Hepatocyte (in vitro differentiated cells): Measurements from ENCODE around the gene GSC. TPM values are rescaled to one million over a fixed set of nuclear protein-coding genes. Genes with fewer than 3 reads are reported as not detected.

Experiments
- DNase-seq: peaks from one replicate; pipeline ENCODE4 v3.0.0-alpha.2; 2016; ENCODE audit warnings: low spot score
- H2AFZ ChIP-seq: fragments of 200-600 bp; sonication (generic); 2 replicates; pipeline ENCODE4 v1.6.0; 2016; ENCODE audit warnings: antibody characterized with exemption, mild to moderate bottlenecking
- H3K27ac ChIP-seq: fragments of 200-600 bp; sonication (generic); 2 replicates; pipeline ENCODE4 v1.5.1; 2016; ENCODE audit warnings: mild to moderate bottlenecking
- H3K27me3 ChIP-seq: fragments of 200-600 bp; sonication (generic); 2 replicates; pipeline ENCODE4 v1.6.1; 2016
- H3K36me3 ChIP-seq: fragments of 200-600 bp; sonication (generic); replicated peaks from 2 replicates; pipeline ENCODE4 v1.5.1; 2016; ENCODE audit warnings: low read depth; ENCODE audit not compliant: insufficient read depth
- H3K4me1 ChIP-seq: fragments of 200-600 bp; sonication (generic); 2 replicates; pipeline ENCODE4 v1.5.1; 2016; ENCODE audit warnings: mild to moderate bottlenecking, moderate library complexity; ENCODE audit not compliant: insufficient read depth
- H3K4me2 ChIP-seq: fragments of 200-600 bp; sonication (generic); 2 replicates; pipeline ENCODE4 v1.6.0; 2016
- H3K4me3 ChIP-seq: fragments of 200-600 bp; sonication (generic); 2 replicates; pipeline ENCODE4 v1.5.1; 2016; ENCODE audit warnings: mild to moderate bottlenecking
- H3K79me2 ChIP-seq: fragments of 200-600 bp; sonication (generic); 2 replicates; pipeline ENCODE4 v1.6.0; 2017; ENCODE audit warnings: mild to moderate bottlenecking
- H3K9me2 ChIP-seq: fragments of 200-600 bp; sonication (generic); replicated peaks from 2 replicates; pipeline ENCODE4 v1.6.0; 2017; ENCODE audit warnings: mild to moderate bottlenecking; ENCODE audit not compliant: insufficient read depth
- H3K9me3 ChIP-seq: fragments of 200-600 bp; sonication (generic); 2 replicates; pipeline ENCODE4 v1.5.1; 2016; ENCODE audit warnings: low read depth, mild to moderate bottlenecking
- H4K20me1 ChIP-seq: fragments of 200-600 bp; sonication (generic); 2 replicates; pipeline ENCODE4 v1.6.0; 2016; ENCODE audit warnings: mild to moderate bottlenecking; ENCODE audit not compliant: insufficient read depth, poor library complexity, severe bottlenecking
- EZH2 ChIP-seq: fragments of 200-600 bp; sonication (generic); IDR thresholded peaks from 2 replicates; pipeline ENCODE4 v1.6.1; 2016; ENCODE audit warnings: antibody characterized with exemption, mild to moderate bottlenecking, borderline replicate concordance
- EZH2phosphoT487 ChIP-seq: fragments of 200-600 bp; sonication (generic); IDR thresholded peaks from one replicate; pipeline ENCODE4 v1.6.1; 2018; ENCODE audit warnings: antibody characterized with exemption, mild to moderate bottlenecking, low read depth, moderate library complexity; ENCODE audit not compliant: unreplicated experiment, severe bottlenecking
- WGBS: methylation state at CpG from one replicate; pipeline ENCODE4 v1.1.6; 2016; ENCODE audit warnings: low lambda C conversion rate; ENCODE audit errors: missing lambda C conversion rate; 5-methylcytosine and 5-hydroxymethylcytosine counted together
- polyA plus RNA-seq: library from polyadenylated mRNA; unstranded; fragments of >200 nt; fragmentation: Nextera tagmentation; extraction: Ambion mirVana; gene quantifications from 2 replicates; pipeline ENCODE4 v1.2.1, GENCODE V29; 2016
- total RNA-seq: library from RNA; depleted of rRNA; stranded (reverse); fragments of >200 nt; gene quantifications from 2 replicates; pipeline ENCODE4 v1.2.3, GENCODE V29; 2014
- TF ChIP-seq, protein P1 (sequence below): fragments of 200-600 bp; sonication (generic); IDR thresholded peaks from 2 replicates; pipeline ENCODE4 v1.5.1; 2016; ENCODE audit warnings: antibody characterized with exemption, mild to moderate bottlenecking; ENCODE audit not compliant: poor library complexity

The GSC gene
- total and polyA plus RNA-seq, 2 experiments from 2014 or later: 0.17 to 0.30 TPM

DNA sequence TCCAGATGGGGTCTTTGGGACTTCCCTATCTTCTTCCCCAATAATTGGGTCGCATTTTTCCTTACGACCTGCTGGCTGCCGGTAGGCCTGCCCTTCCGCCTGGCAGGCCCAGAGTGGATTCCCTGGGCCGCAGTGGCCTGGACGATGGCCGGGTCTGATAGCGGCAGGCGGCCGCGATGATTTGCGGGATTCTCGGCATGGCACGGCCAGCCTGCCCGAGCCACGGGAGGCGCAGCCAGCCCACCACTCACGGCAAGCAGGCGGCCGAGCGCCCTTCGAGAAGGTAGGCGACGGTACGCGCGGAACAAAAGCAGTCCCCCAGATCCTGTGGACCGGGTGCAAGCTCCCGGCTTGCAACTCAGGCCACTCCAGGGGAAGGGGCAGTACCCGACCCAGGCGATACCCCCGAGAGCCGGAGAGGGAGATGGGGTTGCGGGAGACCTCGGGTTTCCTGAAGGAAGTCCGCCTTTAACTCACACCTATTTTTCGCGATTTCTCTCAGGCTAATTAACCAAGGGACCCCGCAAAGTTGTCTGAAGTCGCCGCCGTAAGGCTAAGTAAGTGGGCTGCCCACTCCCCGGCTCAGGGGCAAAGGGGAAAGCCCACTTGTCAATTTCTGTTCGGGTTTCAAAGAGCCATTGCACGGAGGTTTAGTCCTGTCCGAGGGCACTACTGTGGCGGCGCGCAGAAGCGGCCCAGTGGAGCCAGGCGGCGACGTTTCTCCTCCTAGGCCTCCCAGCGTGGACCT, 1.4 kb upstream of the GSC start:
- no peaks in the 10 kb centered on the region for H3K9me2 ChIP-seq
- DNase-seq: no peak
- H3K4me3 ChIP-seq: no peak overlapping the region
- TF ChIP-seq EZH2phosphoT487 (peak; percentile 30), EZH2 (peak; percentile 99)
- TF ChIP-seq, protein P1, sequence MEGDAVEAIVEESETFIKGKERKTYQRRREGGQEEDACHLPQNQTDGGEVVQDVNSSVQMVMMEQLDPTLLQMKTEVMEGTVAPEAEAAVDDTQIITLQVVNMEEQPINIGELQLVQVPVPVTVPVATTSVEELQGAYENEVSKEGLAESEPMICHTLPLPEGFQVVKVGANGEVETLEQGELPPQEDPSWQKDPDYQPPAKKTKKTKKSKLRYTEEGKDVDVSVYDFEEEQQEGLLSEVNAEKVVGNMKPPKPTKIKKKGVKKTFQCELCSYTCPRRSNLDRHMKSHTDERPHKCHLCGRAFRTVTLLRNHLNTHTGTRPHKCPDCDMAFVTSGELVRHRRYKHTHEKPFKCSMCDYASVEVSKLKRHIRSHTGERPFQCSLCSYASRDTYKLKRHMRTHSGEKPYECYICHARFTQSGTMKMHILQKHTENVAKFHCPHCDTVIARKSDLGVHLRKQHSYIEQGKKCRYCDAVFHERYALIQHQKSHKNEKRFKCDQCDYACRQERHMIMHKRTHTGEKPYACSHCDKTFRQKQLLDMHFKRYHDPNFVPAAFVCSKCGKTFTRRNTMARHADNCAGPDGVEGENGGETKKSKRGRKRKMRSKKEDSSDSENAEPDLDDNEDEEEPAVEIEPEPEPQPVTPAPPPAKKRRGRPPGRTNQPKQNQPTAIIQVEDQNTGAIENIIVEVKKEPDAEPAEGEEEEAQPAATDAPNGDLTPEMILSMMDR: no peak
- peaks cover 22% of the 10 kb centered on the region for H3K4me1 ChIP-seq
- no peaks in the 10 kb centered on the region for H3K9me3 ChIP-seq
- no peaks in the 10 kb centered on the region for H3K36me3 ChIP-seq
- 12% methylated on average over 53 of the region's 54 CpGs for WGBS
- H3K27ac ChIP-seq: no peak overlapping the region
- H3K27me3 ChIP-seq: peaks cover 100% of the 10 kb centered on the region
- H3K4me2 ChIP-seq: no peak overlapping the region
- H4K20me1 ChIP-seq: no peaks in the 10 kb centered on the region
- no peaks in the 10 kb centered on the region for H3K79me2 ChIP-seq
- peak overlapping the region; percentile 49 for H2AFZ ChIP-seq

DNA sequence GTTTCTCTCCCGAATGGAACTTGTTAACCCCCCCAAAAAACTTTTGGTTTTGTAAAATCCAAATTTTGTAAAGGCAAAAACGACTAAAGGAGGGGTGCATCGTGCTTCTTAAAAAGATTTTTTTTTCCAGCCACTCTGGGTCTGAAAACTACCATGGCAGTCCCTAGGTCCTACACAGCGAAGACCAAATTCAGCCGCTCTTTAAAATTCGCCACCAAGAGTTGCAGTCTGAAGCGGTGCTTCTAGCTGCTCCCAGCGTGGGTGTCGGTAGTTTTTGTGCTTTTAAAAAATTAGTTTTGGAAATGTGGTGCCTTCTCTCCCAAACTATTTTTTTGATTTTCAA, 873 bp upstream of the GSC start:
- H3K4me1 ChIP-seq: peaks cover 18% of the 10 kb centered on the region
- H2AFZ ChIP-seq: peak overlapping the region; percentile 49
- H3K27me3 ChIP-seq: peaks cover 100% of the 10 kb centered on the region
- no peaks in the 10 kb centered on the region for H3K36me3 ChIP-seq
- no peak overlapping the region for H3K4me3 ChIP-seq
- H3K9me3 ChIP-seq: no peaks in the 10 kb centered on the region
- no peaks in the 10 kb centered on the region for H4K20me1 ChIP-seq
- 23% methylated on average over 9 of the region's 9 CpGs for WGBS
- no peak overlapping the region for H3K27ac ChIP-seq
- no peak for DNase-seq
- no peak overlapping the region for H3K4me2 ChIP-seq
- H3K9me2 ChIP-seq: no peaks in the 10 kb centered on the region
- TF ChIP-seq EZH2phosphoT487: peak; percentile 50
- TF ChIP-seq, protein P1: no peak
- H3K79me2 ChIP-seq: no peaks in the 10 kb centered on the region

DNA sequence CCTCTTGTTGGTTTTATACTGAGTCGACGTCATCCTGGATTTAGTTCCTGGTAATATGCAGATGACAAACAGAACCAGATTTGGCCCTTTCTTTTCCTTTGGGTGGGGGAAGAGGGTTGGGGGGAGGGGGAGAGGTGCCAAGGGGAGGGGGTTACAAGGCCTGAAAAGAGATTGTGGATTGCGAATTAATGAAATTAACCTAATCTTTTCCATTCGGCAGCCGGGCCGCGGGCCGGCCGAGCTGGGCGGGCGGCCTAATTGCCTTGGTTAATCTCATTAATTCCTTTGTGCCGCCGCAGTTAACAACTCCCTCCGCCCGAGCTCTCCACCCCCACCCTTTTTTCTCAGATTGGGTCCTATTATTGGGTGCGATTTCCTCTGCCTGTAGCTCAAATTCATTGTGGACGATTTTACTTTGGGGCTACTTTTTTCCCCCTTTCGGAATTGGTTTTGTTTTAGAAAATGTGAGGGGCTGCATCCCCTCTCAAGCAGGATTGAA, 387 bp upstream of the GSC start:
- no peak for TF ChIP-seq EZH2
- TF ChIP-seq, protein P1: no peak
- peak; percentile 33 for TF ChIP-seq EZH2phosphoT487
- no peaks in the 10 kb centered on the region for H3K9me2 ChIP-seq
- H3K27ac ChIP-seq: no peak overlapping the region
- no peaks in the 10 kb centered on the region for H3K79me2 ChIP-seq
- H2AFZ ChIP-seq: peak overlapping the region; percentile 66
- no peaks in the 10 kb centered on the region for H3K36me3 ChIP-seq
- peak overlapping the region; percentile 97 for H3K4me2 ChIP-seq
- H3K4me1 ChIP-seq: peaks cover 18% of the 10 kb centered on the region
- peaks cover 100% of the 10 kb centered on the region for H3K27me3 ChIP-seq
- no peaks in the 10 kb centered on the region for H3K9me3 ChIP-seq
- H4K20me1 ChIP-seq: no peaks in the 10 kb centered on the region
- H3K4me3 ChIP-seq: peak overlapping the region; percentile 57
- DNase-seq: no peak
- 2% methylated on average over 16 of the region's 18 CpGs for WGBS
